K562 (cell line): ENCODE data around the gene DEDD2. TPM values are rescaled to one million over a fixed set of nuclear protein-coding genes. Genes with fewer than 3 reads are reported as not detected.

Experiments
- ARNT ChIP-seq, 2 experiments: fragments of 450-650 bp; IDR thresholded peaks; 2 replicates each; pipeline ENCODE4 v1.6.1; 2016; ENCODE audit warnings: mild to moderate bottlenecking in 1 of 2
- DIDO1 ChIP-seq: fragments of 450-650 bp; IDR thresholded peaks from 2 replicates; pipeline ENCODE4 v1.6.1; 2016; ENCODE audit warnings: low read depth, missing biosample characterization, missing genetic modification characterization
- ELF1 ChIP-seq: fragments of 200-800 bp; sonication (Bioruptor generic); IDR thresholded peaks from 2 replicates; pipeline ENCODE4 v1.6.1; 2016; ENCODE audit warnings: missing genetic modification characterization, missing compliant biosample characterization
- ELK3 ChIP-seq: fragments of 450-650 bp; formaldehyde crosslinking; IDR thresholded peaks from 2 replicates; pipeline ENCODE4 v1.4.0; 2020; ENCODE audit warnings: mild to moderate bottlenecking
- GABPA ChIP-seq: fragments of 200-800 bp; sonication (Bioruptor generic); conservative IDR thresholded peaks from 2 replicates; pipeline ENCODE4 v1.6.1; 2016; ENCODE audit warnings: low read depth, missing genetic modification characterization, missing compliant biosample characterization
- ILF3 ChIP-seq: fragments of 450-650 bp; IDR thresholded peaks from 2 replicates; pipeline ENCODE4 v1.6.1; 2018; ENCODE audit warnings: antibody characterized with exemption, mild to moderate bottlenecking, moderate library complexity, borderline replicate concordance
- MLLT1 ChIP-seq, 2 experiments: fragments of 450-650 bp; IDR thresholded peaks; 2 replicates each; pipeline ENCODE4 v1.6.1; 2016
- PCBP2 ChIP-seq: fragments of 200-400 bp; formaldehyde crosslinking; IDR thresholded peaks from 2 replicates; pipeline ENCODE4 v1.6.1; 2018; ENCODE audit warnings: low read length, low read depth, mild to moderate bottlenecking, moderate library complexity; ENCODE audit not compliant: poor library complexity, severe bottlenecking
- POLR2AphosphoS5 ChIP-seq: IDR thresholded peaks from 2 replicates; pipeline ENCODE4 v1.6.1; 2011; ENCODE audit warnings: mild to moderate bottlenecking, low read depth, low read length, moderate library complexity; ENCODE audit not compliant: control insufficient read depth, insufficient read depth
- RAD21 ChIP-seq, 2 experiments: fragments of 250-450 bp in 1 of 2; fragments of 450-650 bp in 1 of 2; sonication (Bioruptor Pico) in 1 of 2; formaldehyde crosslinking in 1 of 2; IDR thresholded peaks in 1 of 2; conservative IDR thresholded peaks in 1 of 2; 2 replicates each; pipeline versions ENCODE4 v1.4.0 to v1.8.0; 2020 to 2022; ENCODE audit warnings: mild to moderate bottlenecking in 2 of 2, moderate library complexity in 1 of 2
- SMARCB1 ChIP-seq: IDR thresholded peaks from 2 replicates; pipeline ENCODE4 v1.6.1; 2011; ENCODE audit warnings: improper control_type of control experiment, low read depth; ENCODE audit not compliant: insufficient read length
- SMARCC2 ChIP-seq: fragments of 450-650 bp; IDR thresholded peaks from 2 replicates; pipeline ENCODE4 v1.6.1; 2017; ENCODE audit warnings: antibody characterized with exemption, moderate library complexity, mild to moderate bottlenecking, low read depth
- UBTF ChIP-seq, 2 experiments: IDR thresholded peaks; 2 replicates each; pipeline ENCODE4 v1.6.1; 2012; ENCODE audit warnings: improper control_type of control experiment in 2 of 2, low read depth in 2 of 2, low read length in 2 of 2, borderline replicate concordance in 1 of 2
- ZBTB33 ChIP-seq: sonication (generic); formaldehyde crosslinking; IDR thresholded peaks from 2 replicates; pipeline ENCODE4 v1.8.1; 2023; ENCODE audit warnings: mild to moderate bottlenecking, missing genetic modification reagents
- ZBTB7A ChIP-seq: IDR thresholded peaks from 2 replicates; pipeline ENCODE4 v1.6.1; 2011; ENCODE audit warnings: low read depth, mild to moderate bottlenecking, low read length, moderate library complexity, borderline replicate concordance; ENCODE audit not compliant: control insufficient read depth
- ZNF282 ChIP-seq: sonication (generic); formaldehyde crosslinking; IDR thresholded peaks from 2 replicates; pipeline ENCODE4 v1.8.1; 2023; ENCODE audit warnings: missing genetic modification reagents
- ZNF324 ChIP-seq: fragments of 250-450 bp; sonication (Bioruptor Pico); IDR thresholded peaks from 2 replicates; pipeline ENCODE4 v1.4.0; 2020; ENCODE audit warnings: mild to moderate bottlenecking
- ZZZ3 ChIP-seq: fragments of 450-650 bp; IDR thresholded peaks from 2 replicates; pipeline ENCODE4 v1.6.1; 2016; ENCODE audit warnings: antibody characterized with exemption, mild to moderate bottlenecking, moderate library complexity
- polyA plus RNA-seq, 8 experiments: library from polyadenylated mRNA; depleted of rRNA in 4 of 8; stranded (reverse) in 5 of 8; unstranded in 3 of 8; fragments of >200 nt; fragmentation: Nextera tagmentation in 2 of 8; fragmentation: Illumina TruSeq in 1 of 8; extraction: Ambion mirVana in 2 of 8; extraction: Trizol in 1 of 8; gene quantifications; 2 replicates each; pipeline versions ENCODE4 v1.2.1 to v1.2.3, GENCODE V29; 2011 to 2014; ENCODE audit warnings: inconsistent platforms in 1 of 8, missing spikeins in 1 of 8
- total RNA-seq, 7 experiments: library from RNA; depleted of rRNA in 6 of 7; stranded (reverse); fragments of >200 nt in 6 of 7; fragmentation: Illumina TruSeq in 2 of 7; extraction: Trizol in 2 of 7; gene quantifications; 2 replicates each; pipeline versions ENCODE4 v1.2.1 to v1.2.3, GENCODE V29; 2011 to 2021; ENCODE audit warnings: low replicate concordance in 1 of 7

Gene DEDD2
- total and polyA plus RNA-seq, 9 of the 15 experiments (the other 6 are each of a cell fraction or from before 2014, with no cell fraction given): 4.3 to 43.0 (median 29.2) TPM

- TF ChIP-seq ZBTB33 (CRISPR knock-in tag): no peak
- no peak for TF ChIP-seq ZZZ3
- TF ChIP-seq PCBP2: no peak
- no peak for TF ChIP-seq ZNF282 (CRISPR knock-in tag)
- TF ChIP-seq ARNT (IDR thresholded peaks at IDR 0.05): no peak
- peak; percentile 100 for TF ChIP-seq ZBTB7A
- no peak for TF ChIP-seq ELK3
- peak; percentile 79; the same call in 1 of the 2 replicates for TF ChIP-seq POLR2AphosphoS5
- peak; percentile 27 to 41; a peak in 1 of 4 replicates for TF ChIP-seq MLLT1 (IDR thresholded peaks at IDR 0.05)
- no peak for TF ChIP-seq SMARCB1
- peak; percentile 77; the same call in 1 of the 2 replicates for TF ChIP-seq DIDO1 (tag)
- no peak for TF ChIP-seq SMARCC2
- TF ChIP-seq RAD21 (CRISPR knock-in tag; conservative IDR thresholded peaks at IDR 0.05 in 1 of 2, IDR thresholded peaks at IDR 0.05 in 1 of 2): no peak
- no peak for TF ChIP-seq GABPA (tag)
- TF ChIP-seq ILF3: no peak
- TF ChIP-seq ZNF324 (CRISPR knock-in tag): no peak
- TF ChIP-seq ELF1 (tag): no peak
- TF ChIP-seq UBTF (IDR thresholded peaks at IDR 0.05; ENCODE audit: borderline replicate concordance in 1 of 2, low read depth in 2 of 2, low read length in 2 of 2): no peak
These were observed 2.6 kb upstream of the DEDD2 start, which contains the start of gene ZNF526 (continued) for GRCh38 chr19:42219812-42220750.
